HEK293 (cell line): Measurements from ENCODE around the gene LRRC32.

ENCODE experiments used
- CTCF ChIA-PET: fragments of 350-600 bp; formaldehyde crosslinking; extraction: SDS; loops from one replicate; lab custom pipeline; 2021; ENCODE audit warnings: antibody characterized with exemption; lab: Yijun Ruan, JAX
- POLR2A ChIA-PET: fragments of 300-600 bp; formaldehyde crosslinking; extraction: SDS; loops from one replicate; lab custom pipeline; 2020; ENCODE audit warnings: antibody characterized with exemption, inconsistent platforms; lab: Yijun Ruan, JAX
- H3K27ac ChIP-seq: fragments of 200-500 bp; sonication (Bioruptor generic); 2 replicates; pipeline ENCODE4 v1.5.1; 2014; ENCODE audit warnings: low read depth, low read length, control low read depth, inconsistent platforms; ENCODE audit errors: extremely low read depth
- H3K36me3 ChIP-seq, 2 experiments: fragments of 200-500 bp in 1 of 2; sonication (Bioruptor generic) in 1 of 2; 1 replicate in 1 of 2; 2 replicates in 1 of 2; pipeline ENCODE4 v1.5.1; 2014 to 2017; ENCODE audit warnings: inconsistent platforms in 2 of 2, low read length in 2 of 2; ENCODE audit not compliant: control insufficient read depth in 2 of 2, insufficient read depth in 1 of 2
- H3K4me1 ChIP-seq: fragments of 200-500 bp; sonication (Bioruptor generic); 2 replicates; pipeline ENCODE4 v1.5.1; 2014; ENCODE audit warnings: mild to moderate bottlenecking, low read length, inconsistent platforms; ENCODE audit not compliant: control insufficient read depth, insufficient read depth
- H3K4me3 ChIP-seq: 2 replicates; pipeline ENCODE4 v1.5.1; 2011; ENCODE audit warnings: low read depth, mild to moderate bottlenecking, control low read depth, low read length, moderate library complexity
- H3K9me3 ChIP-seq: fragments of 200-500 bp; sonication (Bioruptor generic); 2 replicates; pipeline ENCODE4 v1.5.1; 2014; ENCODE audit warnings: low read depth, low read length, inconsistent platforms; ENCODE audit not compliant: control insufficient read depth, insufficient read depth
- CTCF ChIP-seq: fragments of 450-650 bp; formaldehyde crosslinking; IDR thresholded peaks from 2 replicates; pipeline ENCODE4 v1.5.1; 2016; ENCODE audit warnings: missing biosample characterization, missing genetic modification characterization
- KLF10 ChIP-seq: fragments of 450-650 bp; IDR thresholded peaks from 2 replicates; pipeline ENCODE4 v1.5.1; 2018; ENCODE audit warnings: missing biosample characterization, mild to moderate bottlenecking, missing genetic modification characterization
- KLF8 ChIP-seq: fragments of 450-650 bp; formaldehyde crosslinking; IDR thresholded peaks from 2 replicates; pipeline ENCODE4 v1.5.1; 2016; ENCODE audit warnings: missing biosample characterization, missing genetic modification characterization
- MEIS1 ChIP-seq: sonication (generic); formaldehyde crosslinking; IDR thresholded peaks from 2 replicates; pipeline ENCODE4 v1.8.1; 2022; ENCODE audit warnings: missing genetic modification reagents, mild to moderate bottlenecking, borderline replicate concordance
- MZF1 ChIP-seq: fragments of 450-650 bp; formaldehyde crosslinking; IDR thresholded peaks from 2 replicates; pipeline ENCODE4 v1.5.1; 2017; ENCODE audit warnings: missing biosample characterization, missing genetic modification characterization, borderline replicate concordance
- SETDB1 ChIP-seq: IDR thresholded peaks from one replicate; pipeline ENCODE4 v1.6.1; 2017; ENCODE audit warnings: mild to moderate bottlenecking, low read length, moderate library complexity, mixed read lengths; ENCODE audit not compliant: insufficient read length
- SP7 ChIP-seq: fragments of 450-650 bp; formaldehyde crosslinking; IDR thresholded peaks from 2 replicates; pipeline ENCODE4 v1.5.1; 2016; ENCODE audit warnings: missing biosample characterization, missing genetic modification characterization
- ZEB2 ChIP-seq: fragments of 450-650 bp; formaldehyde crosslinking; IDR thresholded peaks from 2 replicates; pipeline ENCODE4 v1.5.1; 2016; ENCODE audit warnings: missing biosample characterization, missing genetic modification characterization
- ZNF146 ChIP-seq: fragments of 450-650 bp; formaldehyde crosslinking; IDR thresholded peaks from 2 replicates; pipeline ENCODE4 v1.5.1; 2016; ENCODE audit warnings: missing biosample characterization, missing genetic modification characterization
- ZNF155 ChIP-seq: fragments of 450-650 bp; formaldehyde crosslinking; IDR thresholded peaks from 2 replicates; pipeline ENCODE4 v1.5.1; 2016; ENCODE audit warnings: missing biosample characterization, missing genetic modification characterization
- ZNF175 ChIP-seq: fragments of 450-650 bp; formaldehyde crosslinking; IDR thresholded peaks from 2 replicates; pipeline ENCODE4 v1.5.1; 2016; ENCODE audit warnings: missing biosample characterization, missing genetic modification characterization
- ZNF2 ChIP-seq: fragments of 450-650 bp; formaldehyde crosslinking; IDR thresholded peaks from 2 replicates; pipeline ENCODE4 v1.5.1; 2016; ENCODE audit warnings: missing biosample characterization, missing genetic modification characterization
- ZNF239 ChIP-seq: fragments of 450-650 bp; formaldehyde crosslinking; IDR thresholded peaks from 2 replicates; pipeline ENCODE4 v1.5.1; 2016; ENCODE audit warnings: missing biosample characterization, missing genetic modification characterization
- ZNF391 ChIP-seq: fragments of 450-650 bp; formaldehyde crosslinking; IDR thresholded peaks from 2 replicates; pipeline ENCODE4 v1.5.1; 2016; ENCODE audit warnings: low read depth, missing biosample characterization, missing genetic modification characterization, borderline replicate concordance
- ZNF521 ChIP-seq: fragments of 450-650 bp; formaldehyde crosslinking; IDR thresholded peaks from 2 replicates; pipeline ENCODE4 v1.5.1; 2017; ENCODE audit warnings: missing biosample characterization, mild to moderate bottlenecking, missing genetic modification characterization
- ZNF530 ChIP-seq: fragments of 450-650 bp; formaldehyde crosslinking; IDR thresholded peaks from 2 replicates; pipeline ENCODE4 v1.5.1; 2016; ENCODE audit warnings: low read depth, missing biosample characterization, missing genetic modification characterization
- ZNF624 ChIP-seq: fragments of 450-650 bp; formaldehyde crosslinking; IDR thresholded peaks from 2 replicates; pipeline ENCODE4 v1.5.1; 2017; ENCODE audit warnings: missing biosample characterization, missing genetic modification characterization
- ZNF645 ChIP-seq: fragments of 450-650 bp; formaldehyde crosslinking; IDR thresholded peaks from 2 replicates; pipeline ENCODE4; 2016; ENCODE audit warnings: missing biosample characterization, missing genetic modification characterization
- ZNF670 ChIP-seq: fragments of 450-650 bp; formaldehyde crosslinking; IDR thresholded peaks from 2 replicates; pipeline ENCODE4 v1.5.1; 2016; ENCODE audit warnings: missing biosample characterization, missing genetic modification characterization, low read depth
- ZNF768 ChIP-seq: fragments of 450-650 bp; formaldehyde crosslinking; IDR thresholded peaks from 2 replicates; pipeline ENCODE4 v1.5.1; 2018; ENCODE audit warnings: missing biosample characterization, mild to moderate bottlenecking, missing genetic modification characterization
- ZNF777 ChIP-seq: fragments of 450-650 bp; formaldehyde crosslinking; IDR thresholded peaks from 2 replicates; pipeline ENCODE4 v1.5.1; 2017; ENCODE audit warnings: missing biosample characterization, missing genetic modification characterization, borderline replicate concordance
- ZNF837 ChIP-seq: fragments of 450-650 bp; formaldehyde crosslinking; IDR thresholded peaks from 2 replicates; pipeline ENCODE4 v1.5.1; 2016; ENCODE audit warnings: missing biosample characterization, missing genetic modification characterization
- ZSCAN30 ChIP-seq: fragments of 450-650 bp; IDR thresholded peaks from 2 replicates; pipeline ENCODE4 v1.5.1; 2018; ENCODE audit warnings: missing biosample characterization, mild to moderate bottlenecking, missing genetic modification characterization, moderate library complexity

Gene LRRC32

GRCh38 chr11:76658651-76659650, 11.6 kb downstream of the LRRC32 start (continued):
- TF ChIP-seq SP7 (tag by site-specific recombination): no peak
- TF ChIP-seq MZF1 (tag by site-specific recombination): no peak
- TF ChIP-seq MEIS1: no peak

GRCh38 chr11:76658231-76658630, 12.3 kb downstream of the LRRC32 start:
- no peaks in the 10 kb centered on the region for H3K36me3 ChIP-seq
- TF ChIP-seq ZEB2 (tag by site-specific recombination) (no peak), ZNF837 (tag by site-specific recombination) (no peak), ZNF175 (tag by site-specific recombination) (no peak), ZNF2 (tag by site-specific recombination) (no peak), CTCF (tag by site-specific recombination) (no peak), ZNF768 (tag by site-specific recombination) (no peak), KLF10 (tag by site-specific recombination) (no peak), ZNF777 (tag by site-specific recombination) (no peak), ZNF155 (tag by site-specific recombination) (no peak), ZNF624 (tag by site-specific recombination) (no peak), ZNF146 (tag by site-specific recombination) (no peak), ZNF530 (tag by site-specific recombination) (no peak), ZNF239 (no peak), ZNF391 (no peak), ZNF521 (tag by site-specific recombination) (no peak), KLF8 (tag by site-specific recombination) (no peak), SETDB1 (no peak), ZSCAN30 (tag by site-specific recombination) (no peak), ZNF670 (tag by site-specific recombination) (no peak), ZNF645 (tag by site-specific recombination) (no peak)
- TF ChIP-seq, all 188 proteins: peak for 0
- ChIA-PET POLR2A (interaction anchor here (1.0 kb wide), 1 partner anchor 12 kb away, joined by 3 read pairs; the partner anchor contains the start of gene LRRC32), CTCF (interaction anchor here (1.0 kb wide), 1 partner anchor 60 kb away, joined by 5 read pairs; no protein-coding TSS in a partner anchor)
- no peak overlapping the region for H3K4me3 ChIP-seq
- no peaks in the 10 kb centered on the region for H3K4me1 ChIP-seq
- H3K27ac ChIP-seq: no peak overlapping the region
- no peaks in the 10 kb centered on the region for H3K9me3 ChIP-seq
